ENCODE results near the gene TRIP11. TPM values are rescaled to one million over a fixed set of nuclear protein-coding genes. Genes with fewer than 3 reads are reported as not detected.

Gene TRIP11
- total RNA-seq, 4 donors from 2014 or later, result 18.6 to 33.7 (median 26.9) TPM

- H3K27me3 ChIP-seq, result peaks cover 0 to 20% (median 0%) of the 10 kb centered on the region in 4 donors
- no peak for DNase-seq
- 59 to 75% methylated on average over 8 of the region's 8 CpGs for WGBS, 2 donors
- H3K4me1 ChIP-seq, result no peaks in the 10 kb centered on the region
- H3K27ac ChIP-seq, result no peak overlapping the region
- no peak for TF ChIP-seq POLR2A (IDR thresholded peaks at IDR 0.05)
- H3K9me3 ChIP-seq, result no peaks in the 10 kb centered on the region
- no peaks in the 10 kb centered on the region for H3K36me3 ChIP-seq
- H3K4me3 ChIP-seq, result no peak overlapping the region
- intact Hi-C loops (cut with DNase I), result no loop called here
Measured at GRCh38 chr14:91953170-91953985, 86.5 kb downstream of the TRIP11 start.

DNA sequence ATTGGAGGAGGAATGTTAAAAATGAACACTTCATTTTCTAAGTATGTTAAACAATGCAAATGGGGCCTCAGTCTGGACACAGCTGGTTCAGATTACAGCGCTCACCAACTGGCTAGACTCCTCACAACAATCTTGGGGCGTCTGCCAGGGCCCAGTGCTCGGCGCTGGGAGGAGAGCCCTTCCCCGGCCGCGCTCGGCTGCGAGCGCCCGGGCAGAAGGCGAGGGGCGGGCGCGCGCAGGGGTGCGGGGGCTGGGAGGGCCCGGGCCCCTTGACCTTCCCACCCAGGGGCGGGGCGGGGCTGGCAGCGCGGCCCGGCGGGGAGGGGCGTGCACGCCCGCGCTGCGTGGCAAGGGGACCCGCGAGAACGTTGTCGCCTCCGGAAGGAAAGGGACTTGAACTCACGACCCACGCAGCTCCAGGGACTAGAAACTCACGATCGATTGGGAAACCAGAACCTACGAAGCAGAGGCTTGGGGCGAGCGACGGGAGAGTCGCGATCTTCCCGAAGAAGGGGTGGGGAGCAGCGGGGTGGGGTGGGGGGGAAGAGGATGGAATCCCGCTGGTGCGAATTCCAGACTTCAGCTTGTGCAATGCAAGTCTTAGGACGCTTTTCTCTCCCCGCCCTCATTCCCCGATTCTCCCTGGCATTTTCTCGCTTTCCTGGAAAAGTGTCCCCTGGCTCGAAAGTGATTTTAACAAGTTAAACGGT, 92.2 kb downstream of the TRIP11 start, which contains the start of gene FBLN5:
Gene FBLN5, minus strand, starts transcription at position 220 of the 710 bp plus-strand sequence. CDS start 465 bp downstream, outside the sequence.
- Histone ChIP-seq H3K4me3 (peak within 1 kb of the TSS; percentile 30 to 72 (median 50)), H3K27ac (peak within 1 kb of the TSS; percentile 1 to 82 (median 62)), H3K4me1 (peaks cover 0 to 26% (median 6%) of the 10 kb centered on the region in 3 donors), H3K27me3 (peaks cover 0 to 49% (median 0%) of the 10 kb centered on the region in 4 donors), H3K9me3 (no peaks in the 10 kb centered on the region), H3K36me3 (no peaks in the 10 kb centered on the region)
- no peak for DNase-seq
- intact Hi-C loops (cut with DNase I), result no loop called here
- TF ChIP-seq, protein P1, sequence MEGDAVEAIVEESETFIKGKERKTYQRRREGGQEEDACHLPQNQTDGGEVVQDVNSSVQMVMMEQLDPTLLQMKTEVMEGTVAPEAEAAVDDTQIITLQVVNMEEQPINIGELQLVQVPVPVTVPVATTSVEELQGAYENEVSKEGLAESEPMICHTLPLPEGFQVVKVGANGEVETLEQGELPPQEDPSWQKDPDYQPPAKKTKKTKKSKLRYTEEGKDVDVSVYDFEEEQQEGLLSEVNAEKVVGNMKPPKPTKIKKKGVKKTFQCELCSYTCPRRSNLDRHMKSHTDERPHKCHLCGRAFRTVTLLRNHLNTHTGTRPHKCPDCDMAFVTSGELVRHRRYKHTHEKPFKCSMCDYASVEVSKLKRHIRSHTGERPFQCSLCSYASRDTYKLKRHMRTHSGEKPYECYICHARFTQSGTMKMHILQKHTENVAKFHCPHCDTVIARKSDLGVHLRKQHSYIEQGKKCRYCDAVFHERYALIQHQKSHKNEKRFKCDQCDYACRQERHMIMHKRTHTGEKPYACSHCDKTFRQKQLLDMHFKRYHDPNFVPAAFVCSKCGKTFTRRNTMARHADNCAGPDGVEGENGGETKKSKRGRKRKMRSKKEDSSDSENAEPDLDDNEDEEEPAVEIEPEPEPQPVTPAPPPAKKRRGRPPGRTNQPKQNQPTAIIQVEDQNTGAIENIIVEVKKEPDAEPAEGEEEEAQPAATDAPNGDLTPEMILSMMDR (IDR thresholded peaks at IDR 0.05), result no peak
- peak in 1 of 4 donors; percentile 0 for TF ChIP-seq POLR2A (IDR thresholded peaks at IDR 0.05)
- 7 to 20% methylated on average over 6 to 18 of the region's 54 CpGs for WGBS, 2 donors

- H3K4me3 ChIP-seq, result peak overlapping the region; percentile 30 to 72 (median 50)
- peaks cover 0 to 49% (median 0%) of the 10 kb centered on the region in 4 donors for H3K27me3 ChIP-seq
Measured at GRCh38 chr14:91946622-91947474, 93.0 kb downstream of the TRIP11 start.

GRCh38 chr14:91945751-91946621, 93.9 kb downstream of the TRIP11 start:
- peaks cover 0 to 49% (median 0%) of the 10 kb centered on the region in 4 donors for H3K27me3 ChIP-seq
- WGBS, 2 donors, result 56% methylated on average over 10 of the region's 10 CpGs
- intact Hi-C loops (cut with DNase I), result no loop called here
- DNase-seq, result no peak
- H3K27ac ChIP-seq, result peak overlapping the region in 3 of 4 donors; percentile 48 to 82 (median 77)
- H3K36me3 ChIP-seq, result no peaks in the 10 kb centered on the region
- TF ChIP-seq POLR2A (IDR thresholded peaks at IDR 0.05), result no peak
- TF ChIP-seq, protein P1 (IDR thresholded peaks at IDR 0.05), result no peak
- no peaks in the 10 kb centered on the region for H3K9me3 ChIP-seq
- peak overlapping the region; percentile 5 to 72 (median 50) for H3K4me3 ChIP-seq
- peaks cover 0 to 26% (median 6%) of the 10 kb centered on the region in 3 donors for H3K4me1 ChIP-seq

More at GRCh38 chr14:91946622-91947474, 93.0 kb downstream of the TRIP11 start:
- Histone ChIP-seq H3K36me3 (no peaks in the 10 kb centered on the region), H3K9me3 (no peaks in the 10 kb centered on the region), H3K4me1 (peaks cover 0 to 26% (median 6%) of the 10 kb centered on the region in 3 donors), H3K27ac (peak overlapping the region; percentile 1 to 82 (median 62))
- peak in 1 of 4 donors; percentile 6 for TF ChIP-seq POLR2A (IDR thresholded peaks at IDR 0.05)
- TF ChIP-seq, protein P1 (IDR thresholded peaks at IDR 0.05), result no peak
- WGBS, 2 donors, result 21 to 30% methylated on average over 24 to 26 of the region's 38 CpGs
- DNase-seq, result no peak
- intact Hi-C loops (cut with DNase I), result no loop called here

Measured in esophagus squamous epithelium (tissue), 5 donors.